ENCODE data around the gene JAML. TPM values are rescaled to one million over a fixed set of nuclear protein-coding genes. Genes with fewer than 3 reads are reported as not detected.

JAML gene
- total RNA-seq, 2 donors from 2014 or later: 3.3 to 12.0 TPM

DNA sequence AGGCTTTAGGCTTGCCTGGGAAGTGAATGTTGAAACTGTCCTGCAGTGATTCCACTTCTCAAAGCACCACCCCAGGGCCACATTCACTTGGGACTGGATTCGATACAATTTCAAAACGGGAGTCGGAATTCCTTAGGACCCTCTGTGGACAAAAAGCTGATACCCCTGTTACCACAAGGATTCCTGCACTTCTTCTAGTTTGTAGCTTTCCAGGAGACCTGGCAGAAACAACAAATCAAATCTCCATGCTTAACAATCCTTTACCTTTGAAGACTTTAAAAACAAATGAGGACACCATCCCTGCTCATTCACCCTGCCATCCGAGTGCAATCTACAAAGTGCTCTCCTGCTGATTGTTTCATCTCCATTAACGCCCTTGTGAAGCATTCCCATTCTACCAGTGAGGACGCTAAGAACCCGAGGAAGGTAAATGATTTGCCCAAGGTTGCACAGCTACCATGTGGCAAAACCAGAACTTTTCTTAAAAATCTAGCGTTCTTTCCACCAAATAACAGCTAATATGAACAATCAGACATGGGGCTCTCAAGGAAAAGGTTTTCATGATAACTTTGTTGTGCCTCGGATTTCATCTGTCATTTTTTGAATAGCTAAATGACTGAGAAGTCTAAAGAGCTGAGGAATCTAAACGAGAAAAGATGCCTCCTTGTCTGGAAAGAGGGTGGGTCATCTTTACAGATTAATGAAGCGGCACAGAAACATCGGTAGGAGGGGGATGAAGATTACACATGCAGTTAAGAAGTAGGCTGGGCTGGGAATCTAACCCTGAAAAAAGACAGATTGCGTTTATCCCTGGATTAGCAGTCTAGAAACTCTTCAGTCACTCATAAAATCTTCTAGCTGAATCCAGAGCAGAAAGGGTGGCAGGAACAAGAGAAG lies 40.0 kb upstream of the JAML start:
- H3K4me1 ChIP-seq: no peaks in the 10 kb centered on the region
- peak; percentile 19 for DNase-seq
- TF ChIP-seq, protein P1, sequence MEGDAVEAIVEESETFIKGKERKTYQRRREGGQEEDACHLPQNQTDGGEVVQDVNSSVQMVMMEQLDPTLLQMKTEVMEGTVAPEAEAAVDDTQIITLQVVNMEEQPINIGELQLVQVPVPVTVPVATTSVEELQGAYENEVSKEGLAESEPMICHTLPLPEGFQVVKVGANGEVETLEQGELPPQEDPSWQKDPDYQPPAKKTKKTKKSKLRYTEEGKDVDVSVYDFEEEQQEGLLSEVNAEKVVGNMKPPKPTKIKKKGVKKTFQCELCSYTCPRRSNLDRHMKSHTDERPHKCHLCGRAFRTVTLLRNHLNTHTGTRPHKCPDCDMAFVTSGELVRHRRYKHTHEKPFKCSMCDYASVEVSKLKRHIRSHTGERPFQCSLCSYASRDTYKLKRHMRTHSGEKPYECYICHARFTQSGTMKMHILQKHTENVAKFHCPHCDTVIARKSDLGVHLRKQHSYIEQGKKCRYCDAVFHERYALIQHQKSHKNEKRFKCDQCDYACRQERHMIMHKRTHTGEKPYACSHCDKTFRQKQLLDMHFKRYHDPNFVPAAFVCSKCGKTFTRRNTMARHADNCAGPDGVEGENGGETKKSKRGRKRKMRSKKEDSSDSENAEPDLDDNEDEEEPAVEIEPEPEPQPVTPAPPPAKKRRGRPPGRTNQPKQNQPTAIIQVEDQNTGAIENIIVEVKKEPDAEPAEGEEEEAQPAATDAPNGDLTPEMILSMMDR (IDR thresholded peaks at IDR 0.05): no peak
- peak overlapping the region in 1 of 2 donors; percentile 86 for H3K9ac ChIP-seq (ENCODE audit: low read depth in 2 of 2, low read length in 2 of 2)
- no peaks in the 10 kb centered on the region for H3K9me3 ChIP-seq
- no peaks in the 10 kb centered on the region for H3K36me3 ChIP-seq
- no peaks in the 10 kb centered on the region for H3K27me3 ChIP-seq
- intact Hi-C loops (cut with DNase I): no loop called here
- H3K4me3 ChIP-seq: peak overlapping the region; percentile 40
- H3K27ac ChIP-seq: peak overlapping the region; percentile 91

DNA sequence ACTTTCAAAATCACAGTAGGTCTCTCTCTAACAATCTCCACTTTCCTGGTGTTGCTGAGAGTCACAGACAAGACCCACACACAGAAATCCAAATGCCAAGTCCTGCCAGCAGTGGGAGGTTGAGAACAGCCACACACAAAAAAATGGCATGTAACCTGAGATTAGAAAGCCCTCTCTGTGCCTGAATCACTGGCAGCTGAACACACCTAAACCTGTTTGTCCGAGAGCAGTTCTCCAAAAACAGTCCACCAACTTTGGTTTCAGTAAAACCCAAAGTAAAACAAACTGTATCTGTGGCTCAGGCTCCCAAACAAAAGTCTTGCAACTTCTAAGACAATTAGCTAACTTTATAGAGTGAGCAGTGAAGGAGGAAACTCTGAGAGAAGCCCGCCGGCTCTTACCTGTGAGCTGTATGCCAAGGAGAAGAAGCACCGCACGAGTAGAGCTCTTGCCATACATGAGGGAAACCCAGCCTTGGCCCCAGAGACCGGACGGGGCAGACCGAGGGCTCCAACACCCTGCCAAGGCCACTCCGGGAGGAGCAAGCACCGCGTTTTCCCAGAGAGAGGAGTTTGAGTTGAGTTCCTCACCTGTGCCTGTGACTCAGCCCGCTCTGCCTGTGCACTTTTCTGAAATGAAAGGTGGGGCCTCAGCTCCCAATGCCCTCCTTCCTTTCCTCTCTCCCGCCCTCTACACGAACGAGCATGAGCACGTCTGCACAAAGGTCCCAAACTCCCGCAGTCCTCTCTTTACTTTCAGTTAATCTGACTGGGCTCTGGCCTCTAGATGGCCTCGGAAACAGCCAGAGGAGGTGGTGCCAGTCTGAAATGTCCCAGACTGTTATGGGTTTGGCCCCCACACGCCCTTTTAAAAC lies 39.1 kb upstream of the JAML start, which contains the start of gene MPZL2:
Gene MPZL2 (minus strand): TSS at position 603 of the 874 bp plus-strand sequence. CDS start 144 bp downstream, at position 459.
- peak within 1 kb of the TSS; percentile 91 for H3K27ac ChIP-seq
- peak within 1 kb of the TSS; percentile 40 for H3K4me3 ChIP-seq
- no peaks in the 10 kb centered on the region for H3K9me3 ChIP-seq
- no peaks in the 10 kb centered on the region for H3K36me3 ChIP-seq
- H3K4me1 ChIP-seq: no peaks in the 10 kb centered on the region
- intact Hi-C loops (cut with DNase I): no loop called here
- peak within 1 kb of the TSS; percentile 54 to 86 for H3K9ac ChIP-seq (ENCODE audit: low read depth in 2 of 2, low read length in 2 of 2)
- DNase-seq: peak; percentile 90
- H3K27me3 ChIP-seq: no peaks in the 10 kb centered on the region
- TF ChIP-seq, protein P1 (IDR thresholded peaks at IDR 0.05): no peak

DNA sequence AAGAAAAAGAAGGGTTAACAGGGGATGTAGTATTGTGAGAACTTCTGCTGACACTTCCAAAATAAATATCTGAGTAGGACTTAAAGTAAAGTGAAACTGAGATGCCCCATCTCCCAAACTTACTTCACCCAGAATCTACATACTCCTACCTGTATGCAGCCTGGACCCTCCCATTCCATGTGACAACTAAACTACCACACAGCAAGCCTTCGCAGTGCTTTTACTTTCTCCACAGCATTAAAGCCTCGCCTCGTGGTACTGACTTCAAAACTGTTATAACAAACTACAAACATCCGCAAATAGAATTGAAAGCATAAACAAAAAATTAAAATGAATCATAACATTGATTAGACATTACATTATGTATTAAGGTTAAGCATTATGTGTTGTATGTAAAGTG lies 38.3 kb upstream of the JAML start:
- no peaks in the 10 kb centered on the region for H3K36me3 ChIP-seq
- no peaks in the 10 kb centered on the region for H3K9me3 ChIP-seq
- TF ChIP-seq, protein P1 (IDR thresholded peaks at IDR 0.05): no peak
- H3K27me3 ChIP-seq: no peaks in the 10 kb centered on the region
- peak overlapping the region; percentile 40 for H3K4me3 ChIP-seq
- peak; percentile 54 for DNase-seq
- peak overlapping the region in 1 of 2 donors; percentile 86 for H3K9ac ChIP-seq (ENCODE audit: low read depth in 2 of 2, low read length in 2 of 2)
- H3K27ac ChIP-seq: peak overlapping the region; percentile 91
- no peaks in the 10 kb centered on the region for H3K4me1 ChIP-seq
- intact Hi-C loops (cut with DNase I): no loop called here

DNA sequence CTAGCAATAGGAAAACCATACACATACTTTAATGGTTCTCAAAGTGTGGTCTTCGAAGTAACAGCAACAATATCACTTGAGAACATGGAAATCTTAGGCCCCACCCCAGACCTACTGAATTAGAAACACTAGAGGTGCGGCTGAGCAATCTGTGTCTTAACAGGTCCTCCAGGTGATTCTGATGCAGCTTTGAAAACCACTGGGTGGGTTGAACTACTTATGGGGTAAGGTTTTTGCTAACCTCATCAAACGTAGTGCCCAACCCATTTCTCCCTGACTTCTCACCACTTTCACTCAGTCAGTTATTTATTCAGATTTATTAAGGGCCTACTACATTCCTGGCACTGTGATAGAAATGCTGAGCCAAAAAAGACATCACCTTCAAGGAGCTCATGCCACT lies 35.5 kb upstream of the JAML start:
- DNase-seq: peak; percentile 16
- intact Hi-C loops (cut with DNase I): no loop called here
- no peak overlapping the region for H3K27ac ChIP-seq

DNA sequence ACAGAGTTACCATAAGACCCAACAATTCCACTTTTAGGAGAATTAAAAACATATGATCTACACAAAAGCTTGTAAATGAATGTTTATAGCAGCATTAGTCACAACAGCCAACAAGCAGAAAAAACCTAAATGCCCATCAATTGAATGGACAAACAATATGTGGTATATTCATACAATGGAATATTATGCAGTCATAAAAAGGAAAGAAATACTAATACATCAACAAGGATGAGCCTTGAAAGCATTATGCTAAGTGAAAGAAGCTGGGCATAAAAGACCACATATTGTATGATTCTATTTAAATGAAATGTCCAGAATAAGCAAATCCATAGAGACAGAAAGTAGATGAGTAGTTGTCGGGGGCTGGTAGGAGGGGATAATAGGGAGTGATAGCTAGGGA lies 34.3 kb upstream of the JAML start:
- H3K27ac ChIP-seq: no peak overlapping the region
- DNase-seq: no peak
- no peaks in the 10 kb centered on the region for H3K4me1 ChIP-seq
- H3K36me3 ChIP-seq: no peaks in the 10 kb centered on the region
- H3K9me3 ChIP-seq: no peaks in the 10 kb centered on the region
- no peak overlapping the region for H3K4me3 ChIP-seq
- H3K9ac ChIP-seq (ENCODE audit: low read depth in 2 of 2, low read length in 2 of 2): no peak overlapping the region
- intact Hi-C loops (cut with DNase I): no loop called here
- TF ChIP-seq, protein P1 (IDR thresholded peaks at IDR 0.05): no peak
- H3K27me3 ChIP-seq: no peaks in the 10 kb centered on the region

More for the DNA sequence above, 35.5 kb upstream of the JAML start:
- TF ChIP-seq, protein P1 (IDR thresholded peaks at IDR 0.05): no peak
- Histone ChIP-seq H3K9ac (ENCODE audit: low read depth in 2 of 2, low read length in 2 of 2) (no peak overlapping the region), H3K4me3 (no peak overlapping the region), H3K9me3 (no peaks in the 10 kb centered on the region), H3K27me3 (no peaks in the 10 kb centered on the region), H3K36me3 (no peaks in the 10 kb centered on the region), H3K4me1 (no peaks in the 10 kb centered on the region)
